AG09319 (cell line): ENCODE data around the gene CFAP65.

Source experiments
- DNase-seq: peaks from one replicate; pipeline ENCODE4 v3.0.0-alpha.2; 2010; ENCODE audit warnings: low read depth; ENCODE audit errors: extremely low read depth
- TF ChIP-seq, protein P1 (sequence below): IDR thresholded peaks from 2 replicates; pipeline ENCODE4 v1.5.1; 2011; ENCODE audit warnings: low read depth, mild to moderate bottlenecking, inconsistent platforms, low read length, moderate library complexity

The CFAP65 gene

GRCh38 chr2:219029829-219030165 lies 11.5 kb downstream of the CFAP65 start:
- TF ChIP-seq, protein P1, sequence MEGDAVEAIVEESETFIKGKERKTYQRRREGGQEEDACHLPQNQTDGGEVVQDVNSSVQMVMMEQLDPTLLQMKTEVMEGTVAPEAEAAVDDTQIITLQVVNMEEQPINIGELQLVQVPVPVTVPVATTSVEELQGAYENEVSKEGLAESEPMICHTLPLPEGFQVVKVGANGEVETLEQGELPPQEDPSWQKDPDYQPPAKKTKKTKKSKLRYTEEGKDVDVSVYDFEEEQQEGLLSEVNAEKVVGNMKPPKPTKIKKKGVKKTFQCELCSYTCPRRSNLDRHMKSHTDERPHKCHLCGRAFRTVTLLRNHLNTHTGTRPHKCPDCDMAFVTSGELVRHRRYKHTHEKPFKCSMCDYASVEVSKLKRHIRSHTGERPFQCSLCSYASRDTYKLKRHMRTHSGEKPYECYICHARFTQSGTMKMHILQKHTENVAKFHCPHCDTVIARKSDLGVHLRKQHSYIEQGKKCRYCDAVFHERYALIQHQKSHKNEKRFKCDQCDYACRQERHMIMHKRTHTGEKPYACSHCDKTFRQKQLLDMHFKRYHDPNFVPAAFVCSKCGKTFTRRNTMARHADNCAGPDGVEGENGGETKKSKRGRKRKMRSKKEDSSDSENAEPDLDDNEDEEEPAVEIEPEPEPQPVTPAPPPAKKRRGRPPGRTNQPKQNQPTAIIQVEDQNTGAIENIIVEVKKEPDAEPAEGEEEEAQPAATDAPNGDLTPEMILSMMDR, result peak; percentile 91
- DNase-seq, result peak; percentile 35

GRCh38 chr2:219028996-219029828 lies 12.1 kb downstream of the CFAP65 start:
- TF ChIP-seq, protein P1, result no peak
- DNase-seq, result no peak

- TF ChIP-seq, protein P1, result no peak
- DNase-seq, result no peak
Measured at GRCh38 chr2:219028141-219028540, 13.2 kb downstream of the CFAP65 start.

DNA sequence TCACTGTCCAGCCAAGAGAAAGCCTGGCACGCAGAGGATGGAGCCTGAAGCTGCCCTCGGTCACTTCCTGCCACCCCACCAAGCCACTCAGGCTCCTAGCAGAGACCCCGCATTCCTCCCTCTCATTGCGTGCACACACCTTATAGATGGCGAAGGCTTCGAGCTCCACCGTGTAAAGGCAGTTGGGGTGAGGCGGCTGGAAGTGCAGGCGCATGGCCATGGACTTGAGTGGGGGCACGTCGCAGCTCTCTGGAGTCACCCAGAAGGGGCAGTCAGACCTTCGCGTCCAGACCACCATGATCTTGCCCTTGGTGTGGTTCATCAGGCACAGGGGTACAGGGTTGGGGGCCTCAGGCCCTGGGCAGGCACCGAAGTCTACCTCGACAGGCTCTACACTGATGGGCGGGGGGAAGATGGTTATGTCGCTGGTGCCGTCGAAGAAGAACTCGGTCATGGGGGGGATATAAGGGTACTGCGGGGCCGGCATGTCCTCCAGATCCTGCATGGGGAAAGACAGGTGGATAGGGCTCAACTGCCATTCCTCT lies 13.7 kb downstream of the CFAP65 start:
- DNase-seq, result no peak
- TF ChIP-seq, protein P1, result no peak

DNA sequence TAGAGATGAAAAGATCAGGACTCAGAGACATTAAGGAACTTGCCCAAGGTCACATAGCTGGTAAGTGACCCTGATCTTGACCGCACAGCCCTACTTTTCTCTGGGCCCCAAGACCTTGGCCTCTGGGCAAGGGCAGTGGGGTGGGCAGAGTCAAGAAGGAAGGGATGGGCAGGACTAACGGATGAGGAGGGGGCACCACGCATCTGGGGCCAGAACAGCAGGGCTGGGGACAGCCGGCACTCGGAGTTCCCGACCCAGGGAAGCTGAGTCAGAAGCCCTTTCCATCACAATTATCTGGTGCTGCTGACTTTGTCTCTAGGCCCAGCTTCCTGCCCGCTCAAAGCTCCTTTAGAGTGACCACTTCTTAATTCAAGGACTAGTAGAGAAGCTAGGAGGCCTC lies 14.4 kb downstream of the CFAP65 start:
- TF ChIP-seq, protein P1, result no peak

GRCh38 chr2:219025637-219026585 lies 15.4 kb downstream of the CFAP65 start:
- TF ChIP-seq, protein P1, result no peak
- no peak for DNase-seq

More for the DNA sequence above, 14.4 kb downstream of the CFAP65 start:
- DNase-seq, result no peak
